Stimulated activated CD4-positive, alpha-beta T cell treated with anti-CD3 and anti-CD28 coated beads, Interleukin-4, amount 100 ng/mL, for 48 hours (primary cell): ENCODE results near the gene IFT22.
"Not testable (repeated sequence)": the region's sequence is repeated elsewhere in the genome, so short reads cannot be mapped to it uniquely, and the experiment has no call there.

Experiments used
- DNase-seq, 2 donors: peaks; one replicate each; pipeline ENCODE4 v3.0.0-alpha.2; 2020; ENCODE audit warnings: low read depth in 2 of 2

Gene IFT22

GRCh38 chr7:101278461-101279292, 42.9 kb downstream of the IFT22 start:
- no peak for DNase-seq

DNA sequence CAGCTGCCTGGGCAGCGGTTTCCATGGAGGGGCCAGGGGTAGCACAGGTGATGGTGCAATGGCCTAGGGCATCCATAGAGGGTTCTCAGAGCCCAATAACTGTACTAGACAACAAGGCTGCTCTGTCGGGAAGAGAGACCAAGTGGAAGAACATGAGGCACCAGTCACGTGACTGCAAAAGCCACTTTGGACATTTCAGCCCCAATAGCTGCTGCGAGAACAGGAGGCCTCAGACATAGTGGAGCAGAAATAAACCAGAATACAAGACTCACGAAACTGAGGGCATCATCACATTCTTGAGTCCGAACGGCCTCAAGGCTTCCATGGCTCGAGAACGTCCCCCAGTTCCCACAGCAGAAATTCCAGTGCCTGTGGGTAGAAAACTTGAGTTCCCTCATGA, 44.5 kb downstream of the IFT22 start:
- no peak for DNase-seq

DNA sequence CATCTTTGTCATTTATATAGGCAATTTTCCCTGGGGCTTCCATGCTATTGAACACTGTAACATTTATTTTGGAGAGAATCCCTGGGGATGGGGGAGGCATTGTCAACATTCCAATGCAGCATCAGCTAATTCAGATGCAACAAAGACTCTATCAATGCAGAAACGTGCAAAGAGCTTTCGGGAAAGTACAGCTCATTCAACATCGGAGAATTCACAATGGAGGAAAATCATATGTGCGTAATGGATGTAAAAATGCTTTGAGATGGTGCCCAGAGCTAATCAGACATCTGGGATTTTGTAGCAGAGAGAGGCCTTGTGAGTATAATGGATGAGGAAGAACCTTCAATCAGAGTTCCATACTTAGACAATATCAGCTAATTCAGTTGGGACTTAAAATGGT, 48.4 kb downstream of the IFT22 start:
- no peak for DNase-seq

DNA sequence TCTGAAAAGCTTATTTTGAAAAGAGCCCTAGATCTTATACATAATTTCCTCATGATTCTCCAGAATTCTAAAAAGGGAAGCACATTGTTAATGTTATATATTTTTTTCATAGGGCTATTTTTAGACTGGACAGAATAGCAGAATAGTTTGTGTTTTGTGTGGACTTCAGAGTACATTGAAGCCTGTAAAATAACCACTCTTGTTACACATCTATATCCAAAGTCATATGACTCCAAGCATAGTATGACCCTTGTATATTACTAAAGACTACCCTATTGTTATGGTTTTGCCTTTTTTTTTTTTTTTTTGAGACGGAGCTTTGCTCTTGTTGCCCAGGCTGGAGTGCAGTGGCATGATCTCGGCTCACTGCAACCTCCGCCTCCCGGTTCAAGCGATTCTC, 50.6 kb downstream of the IFT22 start:
- DNase-seq: no peak

- no peak for DNase-seq
These were observed 51.9 kb downstream of the IFT22 start for GRCh38 chr7:101269664-101270063.

- no peak for DNase-seq
These were observed 55.7 kb downstream of the IFT22 start for GRCh38 chr7:101265622-101266516.

- DNase-seq: not testable (repeated sequence)
These were observed 57.4 kb downstream of the IFT22 start for GRCh38 chr7:101264102-101264706.
